Islet of Langerhans (tissue), 1 donor: ENCODE measurements around the gene DUSP5.
A peak's percentile ranks its signal among the peaks of the same experiment; 100 is the strongest.

Source experiments
- FAIRE-seq: peaks from one replicate; lab custom pipeline; 2011; peaks lifted over from hg19 to GRCh38; lab: Jason Lieb, UNC

The DUSP5 gene

GRCh38 chr10:110546499-110547110, 48.9 kb downstream of the DUSP5 start:
- no peak for FAIRE-seq

- FAIRE-seq = peak; percentile 98
Measured at GRCh38 chr10:110547139-110547761, 49.5 kb downstream of the DUSP5 start.

GRCh38 chr10:110548002-110548401, 50.3 kb downstream of the DUSP5 start:
- no peak for FAIRE-seq

- no peak for FAIRE-seq
Measured at GRCh38 chr10:110549211-110549610, 51.5 kb downstream of the DUSP5 start.

GRCh38 chr10:110553905-110554304, 56.2 kb downstream of the DUSP5 start:
- FAIRE-seq = no peak

GRCh38 chr10:110556296-110556695, 58.6 kb downstream of the DUSP5 start:
- no peak for FAIRE-seq

- FAIRE-seq = no peak
Measured at GRCh38 chr10:110556969-110557601, 59.4 kb downstream of the DUSP5 start.

GRCh38 chr10:110558041-110558440, 60.3 kb downstream of the DUSP5 start:
- no peak for FAIRE-seq

- no peak for FAIRE-seq
Measured at GRCh38 chr10:110560012-110560411, 62.3 kb downstream of the DUSP5 start.
